SK-N-SH treated with all-trans-retinoic acid at 6 μM for 48 hours (cell line): Measurements from ENCODE around the gene PLEKHM3.

Experiments used
- ARNTL ChIP-seq: fragments of 450-650 bp; formaldehyde crosslinking; IDR thresholded peaks from 2 replicates; pipeline ENCODE4 v1.5.0; 2020; ENCODE audit warnings: low read depth, mild to moderate bottlenecking, moderate library complexity, borderline replicate concordance
- GLIS3 ChIP-seq: fragments of 250-450 bp; sonication (Bioruptor Pico); IDR thresholded peaks from 2 replicates; pipeline ENCODE4 v1.5.0; 2020; ENCODE audit warnings: mild to moderate bottlenecking, moderate library complexity
- ISL1 ChIP-seq: fragments of 250-450 bp; sonication (Bioruptor Pico); IDR thresholded peaks from 2 replicates; pipeline ENCODE4 v2.1.2; 2022; ENCODE audit warnings: mild to moderate bottlenecking, moderate library complexity
- POU6F1 ChIP-seq: fragments of 250-450 bp; sonication (Bioruptor Pico); IDR thresholded peaks from 2 replicates; pipeline ENCODE4 v1.8.0; 2021; ENCODE audit warnings: low read depth, mild to moderate bottlenecking, moderate library complexity, borderline replicate concordance
- PPARA ChIP-seq: fragments of 250-450 bp; sonication (Bioruptor Pico); IDR thresholded peaks from 2 replicates; pipeline ENCODE4 v1.5.0; 2020; ENCODE audit warnings: mild to moderate bottlenecking, borderline replicate concordance
- SNAI2 ChIP-seq: fragments of 250-450 bp; sonication (Bioruptor Pico); IDR thresholded peaks from 2 replicates; pipeline ENCODE4 v1.5.0; 2020; ENCODE audit warnings: mild to moderate bottlenecking, moderate library complexity
- TCF4 ChIP-seq: fragments of 250-450 bp; sonication (Bioruptor Pico); IDR thresholded peaks from 2 replicates; pipeline ENCODE4 v1.8.0; 2021; ENCODE audit warnings: mild to moderate bottlenecking, moderate library complexity, borderline replicate concordance
- TSHZ2 ChIP-seq: fragments of 250-450 bp; sonication (Bioruptor Pico); IDR thresholded peaks from 2 replicates; pipeline ENCODE4 v1.5.0; 2020; ENCODE audit warnings: mild to moderate bottlenecking, moderate library complexity
- ZC3H10 ChIP-seq: fragments of 250-450 bp; sonication (Bioruptor Pico); IDR thresholded peaks from 2 replicates; pipeline ENCODE4 v1.5.1; 2021; ENCODE audit warnings: mild to moderate bottlenecking, moderate library complexity
- ZFP3 ChIP-seq: fragments of 250-450 bp; sonication (Bioruptor Pico); IDR thresholded peaks from 2 replicates; pipeline ENCODE4 v1.5.0; 2020; ENCODE audit warnings: mild to moderate bottlenecking, moderate library complexity
- ZNF8 ChIP-seq: fragments of 450-650 bp; formaldehyde crosslinking; IDR thresholded peaks from 2 replicates; pipeline ENCODE4 v1.5.0; 2020; ENCODE audit warnings: mild to moderate bottlenecking, moderate library complexity

GRCh38 chr2:207861789-207862188 lies 163.5 kb downstream of the PLEKHM3 start:
- no peak for TF ChIP-seq POU6F1 (CRISPR knock-in tag)
- TF ChIP-seq GLIS3 (CRISPR knock-in tag) = no peak
- TF ChIP-seq PPARA (CRISPR knock-in tag) = no peak
- TF ChIP-seq ZFP3 (CRISPR knock-in tag) = no peak
- TF ChIP-seq SNAI2 (CRISPR knock-in tag) = no peak
- TF ChIP-seq ZC3H10 (CRISPR knock-in tag) = no peak
- TF ChIP-seq TSHZ2 (CRISPR knock-in tag) = no peak
- no peak for TF ChIP-seq ISL1 (CRISPR knock-in tag)
- TF ChIP-seq ZNF8 = no peak
- TF ChIP-seq ARNTL = no peak
- no peak for TF ChIP-seq TCF4 (CRISPR knock-in tag)
